Cardiac muscle cell (in vitro differentiated cells and primary cell): Measurements from ENCODE around the gene TBC1D5. TPM values are rescaled to one million over a fixed set of nuclear protein-coding genes. Genes with fewer than 3 reads are reported as not detected.

ENCODE experiments used
- DNase-seq, 2 donors: peaks; one replicate each; pipeline versions ENCODE4 v3.0.0 to v3.0.0-alpha.2; 2010 to 2017; ENCODE audit warnings: low read depth in 1 of 2, low spot score in 1 of 2
- H3K27ac ChIP-seq: fragments of 200-600 bp; sonication (generic); 2 replicates; pipeline ENCODE4 v1.5.1; 2016
- H3K27me3 ChIP-seq: fragments of 200-600 bp; sonication (generic); 2 replicates; pipeline ENCODE4 v1.6.0; 2016; ENCODE audit warnings: control low read depth
- H3K36me3 ChIP-seq: fragments of 200-600 bp; sonication (generic); 2 replicates; pipeline ENCODE4 v1.5.1; 2016; ENCODE audit warnings: control low read depth
- H3K4me1 ChIP-seq: fragments of 200-600 bp; sonication (generic); 2 replicates; pipeline ENCODE4 v1.8.1; 2017; ENCODE audit warnings: low read depth, mild to moderate bottlenecking, mixed run types
- H3K4me3 ChIP-seq: fragments of 200-600 bp; sonication (generic); 2 replicates; pipeline ENCODE4 v1.5.1; 2016; ENCODE audit warnings: mild to moderate bottlenecking
- H3K9me3 ChIP-seq: fragments of 200-600 bp; sonication (generic); 2 replicates; pipeline ENCODE4 v1.5.1; 2017; ENCODE audit warnings: low read depth, mild to moderate bottlenecking, control low read depth
- CTCF ChIP-seq: IDR thresholded peaks from 2 replicates; pipeline ENCODE4 v1.5.1; 2012; ENCODE audit warnings: low read depth, mild to moderate bottlenecking, low read length
- polyA plus RNA-seq: library from polyadenylated mRNA; unstranded; fragments of >200 nt; fragmentation: Nextera tagmentation; extraction: Ambion mirVana; gene quantifications from 2 replicates; pipeline ENCODE4 v1.2.1, GENCODE V29; 2016
- total RNA-seq: library from RNA; depleted of rRNA; stranded (reverse); fragments of >200 nt; gene quantifications from 2 replicates; pipeline ENCODE4 v1.2.3, GENCODE V29; 2016

The TBC1D5 gene
- total and polyA plus RNA-seq, 2 experiments from 2014 or later: 34.5 to 66.6 TPM

- no peak for TF ChIP-seq CTCF
Measured at GRCh38 chr3:17166369-17166768, 576.1 kb downstream of the TBC1D5 start.

GRCh38 chr3:17162116-17162515, 580.3 kb downstream of the TBC1D5 start:
- no peaks in the 10 kb centered on the region for H3K27me3 ChIP-seq
- peaks cover 22% of the 10 kb centered on the region for H3K4me1 ChIP-seq
- no peak for DNase-seq
- H3K4me3 ChIP-seq: no peak overlapping the region
- H3K36me3 ChIP-seq: peaks cover 8% of the 10 kb centered on the region
- H3K27ac ChIP-seq: no peak overlapping the region
- H3K9me3 ChIP-seq: no peaks in the 10 kb centered on the region
- TF ChIP-seq CTCF: no peak

More at GRCh38 chr3:17166369-17166768, 576.1 kb downstream of the TBC1D5 start:
- H3K9me3 ChIP-seq: no peaks in the 10 kb centered on the region
- H3K4me3 ChIP-seq: no peak overlapping the region
- no peak for DNase-seq
- H3K27ac ChIP-seq: no peak overlapping the region
- H3K27me3 ChIP-seq: no peaks in the 10 kb centered on the region
- no peaks in the 10 kb centered on the region for H3K4me1 ChIP-seq
- peaks cover 8% of the 10 kb centered on the region for H3K36me3 ChIP-seq

- Histone ChIP-seq H3K4me1 (peaks cover 22% of the 10 kb centered on the region), H3K27ac (no peak overlapping the region), H3K27me3 (no peaks in the 10 kb centered on the region), H3K4me3 (no peak overlapping the region), H3K9me3 (no peaks in the 10 kb centered on the region), H3K36me3 (peaks cover 4% of the 10 kb centered on the region)
- no peak for DNase-seq
- TF ChIP-seq CTCF: no peak
Measured at GRCh38 chr3:17160597-17160996, 581.8 kb downstream of the TBC1D5 start.

- Histone ChIP-seq H3K36me3 (no peaks in the 10 kb centered on the region), H3K27ac (peak overlapping the region; percentile 87), H3K9me3 (no peaks in the 10 kb centered on the region), H3K4me1 (peaks cover 22% of the 10 kb centered on the region), H3K27me3 (no peaks in the 10 kb centered on the region), H3K4me3 (no peak overlapping the region)
- TF ChIP-seq CTCF: no peak
- peak in 1 of 2 donors; percentile 45 for DNase-seq
Measured at GRCh38 chr3:17158941-17159682, 583.3 kb downstream of the TBC1D5 start.

GRCh38 chr3:17157713-17158112, 584.7 kb downstream of the TBC1D5 start:
- Histone ChIP-seq H3K27me3 (no peaks in the 10 kb centered on the region), H3K36me3 (no peaks in the 10 kb centered on the region), H3K27ac (peak overlapping the region; percentile 87)

More at GRCh38 chr3:17157713-17158112, 584.7 kb downstream of the TBC1D5 start:
- Histone ChIP-seq H3K4me3 (no peak overlapping the region), H3K4me1 (peaks cover 22% of the 10 kb centered on the region), H3K9me3 (no peaks in the 10 kb centered on the region)
- TF ChIP-seq CTCF: no peak
- peak in 1 of 2 donors; percentile 71 for DNase-seq
